CD4-positive, alpha-beta T cell treated with Interleukin-2 at 100 ng/mL for 4 hours (primary cell): Measurements from ENCODE around the gene CTAG1B.
"Not testable (repeated sequence)": the region's sequence is repeated elsewhere in the genome, so short reads cannot be mapped to it uniquely, and the experiment has no call there.

Source experiments
- DNase-seq: peaks from one replicate; pipeline ENCODE4 v3.0.0-alpha.2; 2020; ENCODE audit warnings: low spot score

The CTAG1B gene

DNA sequence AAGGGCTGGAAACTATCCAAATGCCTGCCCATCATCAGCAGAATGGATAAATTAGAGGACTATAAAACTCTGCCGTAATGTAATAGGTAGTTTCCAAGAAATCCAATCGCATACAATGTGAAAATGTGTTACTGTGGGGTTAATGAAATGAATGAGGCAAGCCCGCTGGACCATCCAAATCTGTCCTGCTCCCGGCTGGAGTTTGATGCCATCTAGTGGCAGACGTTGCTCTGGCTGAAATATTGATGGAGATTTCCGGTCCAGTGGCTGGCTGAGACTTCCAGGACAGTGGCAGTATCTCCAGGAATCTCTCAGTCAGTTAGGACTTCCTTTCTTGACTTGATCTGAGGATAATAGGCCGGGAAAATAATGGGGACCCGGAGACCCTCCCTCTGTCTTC is 36.1 kb downstream of the CTAG1B start:
- DNase-seq: not testable (repeated sequence)

DNA sequence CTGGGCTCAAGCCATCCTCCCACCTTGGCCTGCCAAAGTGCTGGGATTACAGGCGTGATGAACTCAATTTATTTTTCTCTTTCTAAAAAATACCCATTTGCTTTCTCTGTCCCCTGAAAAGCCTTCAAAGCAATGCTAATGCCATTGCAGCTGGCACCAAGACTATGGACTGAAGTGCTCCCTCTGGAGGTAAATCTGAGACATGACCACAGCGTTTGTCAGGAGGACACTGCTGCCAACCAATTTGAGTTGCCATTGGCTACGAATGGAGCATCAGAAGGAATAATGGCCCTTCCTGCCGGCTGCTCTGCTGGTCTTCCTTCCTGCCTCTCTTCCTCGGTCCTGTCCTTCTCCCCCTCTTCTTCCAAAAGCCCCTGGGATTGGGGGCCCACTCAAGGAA is 44.0 kb downstream of the CTAG1B start:
- not testable (repeated sequence) for DNase-seq

DNA sequence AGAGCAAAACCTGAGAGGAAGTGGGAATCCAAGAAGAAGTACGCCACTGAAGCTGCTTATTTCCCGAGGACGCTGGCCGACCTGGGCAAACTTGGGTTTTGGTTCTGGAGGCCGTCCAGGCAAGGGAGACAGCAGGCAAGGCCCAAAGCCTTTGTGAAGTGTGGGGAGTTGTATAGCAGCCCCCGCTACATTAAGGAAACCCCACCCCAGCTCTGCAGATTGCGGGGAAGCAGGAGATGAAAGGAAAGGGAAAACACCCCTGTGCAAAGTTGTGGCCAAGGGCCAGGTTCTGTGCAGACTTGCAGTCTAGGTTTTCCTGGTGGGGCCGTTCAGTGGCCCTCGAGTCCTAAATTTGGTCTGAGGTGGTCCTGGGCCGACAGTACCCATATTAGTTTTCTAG is 46.0 kb downstream of the CTAG1B start:
- DNase-seq: not testable (repeated sequence)

DNA sequence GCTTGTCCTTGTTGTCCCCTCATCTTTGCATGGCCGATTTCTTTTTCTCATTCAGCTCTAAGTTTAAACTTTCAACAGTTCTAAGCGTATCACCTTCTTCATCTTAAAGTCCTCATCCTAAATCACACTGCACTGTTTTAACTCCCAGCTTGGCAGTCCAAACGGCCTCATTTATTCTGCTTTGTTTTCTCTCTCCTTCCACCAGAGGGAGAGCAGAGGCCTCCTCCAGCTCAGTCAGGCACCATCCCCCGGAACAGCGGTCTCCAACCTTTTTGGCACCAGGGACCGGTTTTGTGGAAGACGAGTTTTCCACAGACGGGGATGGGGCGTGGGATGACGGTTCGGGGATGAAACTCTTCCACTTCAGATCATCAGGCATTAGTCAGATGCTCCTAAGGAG is 48.7 kb downstream of the CTAG1B start:
- DNase-seq: not testable (repeated sequence)
